ENCODE measurements around the gene CLIP1.

DNA sequence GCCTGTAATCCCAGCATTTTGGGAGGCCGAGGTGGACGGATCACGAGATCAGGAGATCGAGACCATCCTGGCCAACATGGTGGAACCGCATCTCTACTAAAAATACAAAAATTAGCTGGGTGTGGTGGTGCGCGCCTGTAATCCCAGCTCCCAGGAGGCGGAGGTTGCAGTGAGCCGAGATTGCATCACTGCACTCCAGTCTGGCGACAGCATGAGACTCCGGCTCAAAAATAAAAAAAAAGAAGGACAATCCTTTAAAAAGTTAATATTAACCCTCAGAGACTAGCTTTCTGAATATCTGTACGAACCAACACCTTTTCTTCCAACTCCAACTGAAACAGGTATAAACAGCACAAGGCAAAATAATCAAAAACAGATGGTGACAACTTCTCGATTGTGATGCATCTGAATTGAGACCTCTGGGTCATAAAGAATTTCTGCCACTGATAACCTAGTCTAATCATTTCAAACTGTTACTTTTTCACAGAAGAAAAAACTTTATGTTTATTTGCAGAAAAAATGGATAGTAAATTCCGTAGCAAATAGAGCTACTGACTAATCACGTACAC lies 27.8 kb downstream of the CLIP1 start:
- TF ChIP-seq, protein P1, sequence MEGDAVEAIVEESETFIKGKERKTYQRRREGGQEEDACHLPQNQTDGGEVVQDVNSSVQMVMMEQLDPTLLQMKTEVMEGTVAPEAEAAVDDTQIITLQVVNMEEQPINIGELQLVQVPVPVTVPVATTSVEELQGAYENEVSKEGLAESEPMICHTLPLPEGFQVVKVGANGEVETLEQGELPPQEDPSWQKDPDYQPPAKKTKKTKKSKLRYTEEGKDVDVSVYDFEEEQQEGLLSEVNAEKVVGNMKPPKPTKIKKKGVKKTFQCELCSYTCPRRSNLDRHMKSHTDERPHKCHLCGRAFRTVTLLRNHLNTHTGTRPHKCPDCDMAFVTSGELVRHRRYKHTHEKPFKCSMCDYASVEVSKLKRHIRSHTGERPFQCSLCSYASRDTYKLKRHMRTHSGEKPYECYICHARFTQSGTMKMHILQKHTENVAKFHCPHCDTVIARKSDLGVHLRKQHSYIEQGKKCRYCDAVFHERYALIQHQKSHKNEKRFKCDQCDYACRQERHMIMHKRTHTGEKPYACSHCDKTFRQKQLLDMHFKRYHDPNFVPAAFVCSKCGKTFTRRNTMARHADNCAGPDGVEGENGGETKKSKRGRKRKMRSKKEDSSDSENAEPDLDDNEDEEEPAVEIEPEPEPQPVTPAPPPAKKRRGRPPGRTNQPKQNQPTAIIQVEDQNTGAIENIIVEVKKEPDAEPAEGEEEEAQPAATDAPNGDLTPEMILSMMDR (IDR thresholded peaks at IDR 0.05; ENCODE audit: control extremely low read depth in 1 of 3, insufficient read depth in 1 of 3, low read depth in 1 of 3, low read length in 3 of 3) = no peak
- TF ChIP-seq POLR2A (IDR thresholded peaks at IDR 0.05; ENCODE audit: control extremely low read depth in 1 of 2, low read depth in 2 of 2, low read length in 2 of 2) = no peak
- no peak for TF ChIP-seq SIX5 (IDR thresholded peaks at IDR 0.05; ENCODE audit: low read depth, low read length)
- TF ChIP-seq POLR2AphosphoS5 (IDR thresholded peaks at IDR 0.05; ENCODE audit: low read depth, low read length) = no peak
- TF ChIP-seq SRF (IDR thresholded peaks at IDR 0.05; ENCODE audit: low read depth, low read length) = no peak
- no peak for TF ChIP-seq SP4 (IDR thresholded peaks at IDR 0.05; ENCODE audit: low read length)
- TF ChIP-seq ZNF274 (IDR thresholded peaks at IDR 0.05; ENCODE audit: borderline replicate concordance, extremely low read depth, low read length) = no peak

Data from H1 (cell line).